Heart left ventricle (tissue), 16 donors: Measurements from ENCODE around the gene RPSA. TPM values are rescaled to one million over a fixed set of nuclear protein-coding genes. Genes with fewer than 3 reads are reported as not detected.

Source experiments
- ATAC-seq, 4 donors: fragments of 200-7000 bp; cut with Tn5 transposase; one replicate each; pipeline ENCODE4 v1.9.1; 2020 to 2022; ENCODE audit warnings: moderate library complexity in 4 of 4, mild to moderate bottlenecking in 3 of 4, moderate number of reproducible peaks in 1 of 4
- DNase-seq, 5 donors: peaks; one replicate each; pipeline ENCODE4 v3.0.0-alpha.2; 2020
- H3K27ac ChIP-seq, 12 donors: fragments of 200-600 bp; sonication (generic) in 4 of 12; one replicate each; pipeline versions ENCODE4 v1.5.0 to v1.8.0; 2016 to 2022; ENCODE audit warnings: mild to moderate bottlenecking in 2 of 12
- H3K27me3 ChIP-seq, 9 donors: fragments of 200-600 bp; sonication (generic) in 2 of 9; one replicate each; pipeline versions ENCODE4 v1.5.1 to v1.8.0; 2016 to 2022; ENCODE audit warnings: mild to moderate bottlenecking in 3 of 9
- H3K36me3 ChIP-seq, 9 donors: fragments of 200-600 bp; sonication (generic) in 2 of 9; one replicate each; pipeline versions ENCODE4 v1.5.0 to v1.8.0; 2018 to 2022; ENCODE audit warnings: mild to moderate bottlenecking in 2 of 9
- H3K4me1 ChIP-seq, 12 donors: fragments of 200-600 bp; sonication (generic) in 4 of 12; one replicate each; pipeline versions ENCODE4 v1.5.0 to v1.8.0; 2016 to 2022; ENCODE audit warnings: mild to moderate bottlenecking in 3 of 12
- H3K4me3 ChIP-seq, 12 donors: fragments of 200-600 bp; sonication (generic) in 4 of 12; one replicate each; pipeline versions ENCODE4 v1.5.0 to v1.8.0; 2017 to 2022; ENCODE audit warnings: mild to moderate bottlenecking in 9 of 12, moderate library complexity in 4 of 12
- H3K9me3 ChIP-seq, 12 donors: fragments of 200-600 bp; sonication (generic) in 4 of 12; one replicate each; pipeline versions ENCODE4 v1.5.0 to v1.8.0; 2016 to 2022; ENCODE audit warnings: mild to moderate bottlenecking in 1 of 12
- POLR2A ChIP-seq, 2 donors: fragments of 450-650 bp; IDR thresholded peaks; one replicate each; pipeline ENCODE4 v1.6.1; 2017; ENCODE audit warnings: antibody characterized with exemption in 2 of 2, mild to moderate bottlenecking in 2 of 2, moderate library complexity in 2 of 2
- WGBS, 4 donors: extraction: QIAGEN DNeasy Blood & Tissue Kit in 2 of 4; methylation state at CpG; one replicate each; pipeline versions ENCODE4 v1.1.5 to v1.1.7; 2013 to 2018; 5-methylcytosine and 5-hydroxymethylcytosine counted together
- intact Hi-C, 10 donors: fragments of 100-400 bp; cut with DNase I; formaldehyde crosslinking; loops; one replicate each; pipeline versions ENCODE4 v1.11.1 to v1.14.2; 2022
- polyA plus RNA-seq, 2 donors: library from polyadenylated mRNA; stranded (reverse); fragments of 200-250 nt; gene quantifications; one replicate each; pipeline ENCODE4 v1.2.3, GENCODE V29; 2013
- total RNA-seq, 9 donors: library from RNA; depleted of rRNA in 2 of 9; stranded (reverse); fragments of >200 nt in 2 of 9; fragmentation: NEBNext Ultra II Directional in 3 of 9; extraction: Animal tissue kit (Norgen Biotek cat#: 25700) in 3 of 9; gene quantifications; one replicate each; pipeline versions ENCODE4 v1.1.0 to v1.2.4, GENCODE V29; 2016 to 2023
- TF ChIP-seq, protein P1 (sequence below), 12 donors: fragments of 200-600 bp; sonication (generic) in 4 of 12; IDR thresholded peaks; one replicate each; pipeline versions ENCODE4 v1.5.0 to v1.8.0; 2018 to 2022; ENCODE audit warnings: antibody characterized with exemption in 12 of 12, mild to moderate bottlenecking in 5 of 12
- donor health status: ischemic (EF 13 %, LVEDD 7.1; RV severe dilation, severe dysfunction).
- donor health status: healthy with polysubstance abuse.
- donor health status: DM: no; HTN: yes; CAD: no.
- donor health status: DM: no; HTN: no; CAD: no.
- donor health status: ischemic (EF 25% LVEDD 6.9; RV normal size, moderate dysfunction).
- donor health status: ischemic (EF 25% LVEDD 5.7; RV mildly dilated, moderate dysfunction).
- donor health status: healthy.
- donor health status: DM: yes; HTN: yes; CAD: no.
- donor health status: ischemic (EF 35%, LVEDD 5.7; RV mildly dilated, moderate dysfunction).
- donor health status: nonischemic (EF 11% LVEDD 7.7; RV severe dilation, severe dysfunction).
- donor health status: DM: yes; HTN: yes; CAD: no.
- donor health status: PGD.
- donor health status: ischemic (EF 29% LVEDD 5.4; RV normal size, mild dysfunction).
- donor health status: nonischemic (EF 23%, LVEDD 6.1; RV moderate dilation, normal function).

Gene RPSA
- total and polyA plus RNA-seq, 11 donors = 308 to 1,279 (median 428) TPM

DNA sequence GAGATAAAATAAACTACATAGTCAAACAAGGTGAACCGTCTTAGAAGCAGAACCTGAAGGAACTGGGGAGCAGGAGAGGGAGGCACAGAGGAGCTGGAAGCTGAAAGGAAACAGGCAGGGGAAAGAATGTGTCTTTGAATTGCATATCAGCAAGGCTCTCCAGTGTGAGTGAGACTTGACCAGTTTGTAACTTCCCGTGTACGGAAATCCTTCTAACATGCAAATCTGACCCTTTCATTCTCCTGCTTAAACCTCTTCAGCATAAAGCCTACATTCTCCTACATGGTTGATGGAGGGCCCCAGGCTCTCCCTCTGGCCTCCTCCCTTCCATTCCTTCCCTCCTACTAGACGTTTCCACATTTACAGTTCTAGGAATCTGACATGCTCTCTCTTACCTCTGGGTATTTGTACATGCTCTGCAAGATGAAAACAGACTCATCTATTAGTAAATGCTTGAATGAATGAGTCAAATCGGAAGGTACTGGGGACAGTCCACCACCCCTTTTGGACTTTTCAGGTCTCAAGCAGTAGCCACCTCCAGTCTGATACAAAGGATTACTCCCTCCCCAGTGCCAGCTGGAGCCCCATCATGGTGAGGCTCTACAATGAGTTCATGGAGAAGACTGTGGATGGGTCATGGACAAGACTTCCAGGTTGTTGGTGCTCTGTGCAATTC, 29.4 kb upstream of the RPSA start:
- intact Hi-C loops = loop anchor here in 1 of 10 donors (10.0 kb wide), 1 partner anchor 82 kb away; no protein-coding TSS in a partner anchor
- H3K27ac ChIP-seq = no peak overlapping the region
- DNase-seq (no peak), ATAC-seq (no peak)
- WGBS, 4 donors = 32 to 54% (median 36%) methylated on average over 5 of the region's 5 CpGs
- no peak overlapping the region for H3K4me3 ChIP-seq
- no peak for TF ChIP-seq POLR2A (IDR thresholded peaks at IDR 0.05)
- TF ChIP-seq, protein P1, sequence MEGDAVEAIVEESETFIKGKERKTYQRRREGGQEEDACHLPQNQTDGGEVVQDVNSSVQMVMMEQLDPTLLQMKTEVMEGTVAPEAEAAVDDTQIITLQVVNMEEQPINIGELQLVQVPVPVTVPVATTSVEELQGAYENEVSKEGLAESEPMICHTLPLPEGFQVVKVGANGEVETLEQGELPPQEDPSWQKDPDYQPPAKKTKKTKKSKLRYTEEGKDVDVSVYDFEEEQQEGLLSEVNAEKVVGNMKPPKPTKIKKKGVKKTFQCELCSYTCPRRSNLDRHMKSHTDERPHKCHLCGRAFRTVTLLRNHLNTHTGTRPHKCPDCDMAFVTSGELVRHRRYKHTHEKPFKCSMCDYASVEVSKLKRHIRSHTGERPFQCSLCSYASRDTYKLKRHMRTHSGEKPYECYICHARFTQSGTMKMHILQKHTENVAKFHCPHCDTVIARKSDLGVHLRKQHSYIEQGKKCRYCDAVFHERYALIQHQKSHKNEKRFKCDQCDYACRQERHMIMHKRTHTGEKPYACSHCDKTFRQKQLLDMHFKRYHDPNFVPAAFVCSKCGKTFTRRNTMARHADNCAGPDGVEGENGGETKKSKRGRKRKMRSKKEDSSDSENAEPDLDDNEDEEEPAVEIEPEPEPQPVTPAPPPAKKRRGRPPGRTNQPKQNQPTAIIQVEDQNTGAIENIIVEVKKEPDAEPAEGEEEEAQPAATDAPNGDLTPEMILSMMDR (IDR thresholded peaks at IDR 0.05) = no peak
- peaks cover 0 to 18% (median 0%) of the 10 kb centered on the region in 9 donors for H3K27me3 ChIP-seq
- no peaks in the 10 kb centered on the region for H3K9me3 ChIP-seq
- no peaks in the 10 kb centered on the region for H3K36me3 ChIP-seq
- no peaks in the 10 kb centered on the region for H3K4me1 ChIP-seq

DNA sequence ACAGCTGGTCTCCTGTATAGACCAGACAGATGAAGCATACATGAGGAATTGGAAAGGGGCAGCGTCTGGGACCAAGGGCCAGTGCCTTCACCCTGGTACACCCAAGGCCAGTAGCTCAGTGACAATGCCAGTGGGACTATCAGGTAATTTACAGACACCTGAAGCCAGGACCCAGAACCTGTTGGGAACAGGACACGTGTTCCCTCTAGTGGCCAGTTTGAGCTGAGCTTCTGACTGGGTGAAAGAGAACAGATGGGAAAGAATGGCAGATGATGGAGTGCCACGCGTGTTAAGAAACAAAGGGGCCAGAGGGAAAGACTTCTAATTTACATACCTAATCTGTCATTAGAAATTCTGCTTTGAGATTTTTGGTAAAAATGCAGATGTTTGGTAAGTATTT, 28.4 kb upstream of the RPSA start:
- H3K4me1 ChIP-seq = peaks cover 0 to 7% (median 0%) of the 10 kb centered on the region in 12 donors
- ATAC-seq (peak in 3 of 4 donors; percentile 46 to 61 (median 51)), DNase-seq (no peak)
- H3K27ac ChIP-seq = no peak overlapping the region
- H3K9me3 ChIP-seq = no peaks in the 10 kb centered on the region
- H3K27me3 ChIP-seq = peaks cover 0 to 18% (median 0%) of the 10 kb centered on the region in 9 donors
- no peak for TF ChIP-seq POLR2A (IDR thresholded peaks at IDR 0.05)
- TF ChIP-seq, protein P1 (IDR thresholded peaks at IDR 0.05) = peak; percentile 29 to 64 (median 46)
- H3K36me3 ChIP-seq = no peaks in the 10 kb centered on the region
- H3K4me3 ChIP-seq = no peak overlapping the region
- WGBS, 4 donors = 26 to 46% (median 32%) methylated on average over 4 of the region's 4 CpGs
- intact Hi-C loops = loop anchor here in 1 of 10 donors (10.0 kb wide), 1 partner anchor 83 kb away; no protein-coding TSS in a partner anchor

DNA sequence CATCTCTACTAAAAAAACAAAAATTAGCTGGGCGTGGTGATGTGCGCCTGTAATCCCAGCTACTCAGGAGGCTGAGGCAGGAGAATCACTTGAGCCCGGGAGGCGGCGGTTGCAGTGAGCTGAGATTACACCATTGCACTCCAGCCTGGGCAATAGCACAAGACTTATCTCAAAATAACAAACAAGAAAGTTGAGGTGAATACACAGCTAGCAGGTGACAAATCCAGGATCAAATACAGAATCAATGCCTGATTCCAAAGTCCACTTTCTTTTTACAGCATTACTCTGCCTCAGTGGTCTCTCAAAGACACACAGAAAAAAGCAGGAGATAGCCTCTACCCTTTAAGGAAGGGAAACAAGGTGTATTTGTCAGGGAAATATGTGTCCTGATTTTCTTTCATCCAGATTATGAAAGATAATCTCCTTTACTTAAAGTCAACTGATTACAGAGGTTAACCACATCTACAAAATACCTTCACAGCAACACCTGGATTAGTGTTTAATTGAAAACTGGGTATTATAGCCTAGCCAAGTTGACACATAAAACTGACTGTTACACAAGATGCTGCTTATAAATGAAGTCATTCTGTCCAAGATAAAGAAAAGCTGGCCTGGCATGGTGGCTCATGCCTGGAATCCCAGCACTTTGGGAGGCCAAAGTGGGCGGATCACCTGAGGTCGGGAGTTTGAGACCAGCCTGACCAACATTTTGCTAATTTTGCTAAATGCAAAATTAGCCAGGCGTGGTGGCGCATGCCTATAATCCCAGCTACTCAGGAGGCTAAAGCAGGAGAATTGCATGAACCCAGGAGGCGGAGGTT, 27.4 kb upstream of the RPSA start:
- Histone ChIP-seq H3K4me1 (peaks cover 0 to 11% (median 0%) of the 10 kb centered on the region in 12 donors), H3K4me3 (no peak overlapping the region), H3K36me3 (no peaks in the 10 kb centered on the region), H3K9me3 (no peaks in the 10 kb centered on the region), H3K27me3 (peaks cover 0 to 13% (median 0%) of the 10 kb centered on the region in 9 donors), H3K27ac (no peak overlapping the region)
- intact Hi-C loops = loop anchor here in 1 of 10 donors (10.0 kb wide), 1 partner anchor 84 kb away; no protein-coding TSS in a partner anchor
- TF ChIP-seq, protein P1 (IDR thresholded peaks at IDR 0.05) = no peak
- no peak for TF ChIP-seq POLR2A (IDR thresholded peaks at IDR 0.05)
- ATAC-seq (no peak), DNase-seq (no peak)
- 92 to 97% (median 94%) methylated on average over 10 of the region's 10 CpGs for WGBS, 4 donors

DNA sequence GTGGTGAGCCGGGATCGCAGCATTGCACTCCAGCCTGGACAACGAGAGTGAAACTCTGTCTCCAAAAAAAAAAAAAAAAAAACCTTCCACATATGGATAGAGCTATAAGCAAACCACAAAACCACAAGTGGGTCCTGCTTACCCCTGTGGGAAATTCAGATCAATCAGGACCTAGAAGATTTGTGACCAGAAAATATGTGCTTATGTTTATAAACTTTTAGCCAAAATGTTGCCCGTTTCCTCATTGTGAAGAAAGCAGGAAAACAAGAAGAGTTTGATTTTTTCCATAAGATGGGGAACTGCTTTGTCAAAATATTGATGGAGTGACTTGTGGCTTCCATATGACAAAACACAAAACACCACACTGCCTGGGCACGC, 26.8 kb upstream of the RPSA start:
- intact Hi-C loops = loop anchor here in 5 of 10 donors (10.0 kb wide), 4 partner anchors 85 to 275 kb away; partner anchors contain the start of genes GORASP1 (in 2 of the 5) and TTC21A (in 2 of the 5)
- H3K27me3 ChIP-seq = peaks cover 0 to 13% (median 0%) of the 10 kb centered on the region in 9 donors
- H3K36me3 ChIP-seq = no peaks in the 10 kb centered on the region
- H3K4me3 ChIP-seq = no peak overlapping the region
- WGBS, 4 donors = 88 to 96% (median 91%) methylated on average over 5 of the region's 5 CpGs
- no peak overlapping the region for H3K27ac ChIP-seq
- DNase-seq = no peak
- TF ChIP-seq, protein P1 (IDR thresholded peaks at IDR 0.05) = no peak
- TF ChIP-seq POLR2A (IDR thresholded peaks at IDR 0.05) = no peak
- ATAC-seq = no peak
- H3K9me3 ChIP-seq = no peaks in the 10 kb centered on the region
- H3K4me1 ChIP-seq = peaks cover 0 to 16% (median 5%) of the 10 kb centered on the region in 12 donors
